ENCODE results near the gene ASB2.

ASB2 gene

GRCh38 chr14:93906341-93907329, 69.7 kb downstream of the ASB2 start:
- DNase-seq (ENCODE audit: low read depth in 4 of 4, low spot score in 1 of 4): peak in 3 of 4 experiments; percentile 28 to 51 (median 36)

- DNase-seq (ENCODE audit: low read depth in 4 of 4, low spot score in 1 of 4): no peak
These were observed 70.7 kb downstream of the ASB2 start for GRCh38 chr14:93905623-93906022.

- no peak for DNase-seq (ENCODE audit: low read depth in 4 of 4, low spot score in 1 of 4)
These were observed 72.8 kb downstream of the ASB2 start for GRCh38 chr14:93903342-93904184.

GRCh38 chr14:93902619-93903307, 73.6 kb downstream of the ASB2 start:
- DNase-seq (ENCODE audit: low read depth in 4 of 4, low spot score in 1 of 4): no peak

GRCh38 chr14:93901813-93902212, 74.6 kb downstream of the ASB2 start:
- DNase-seq (ENCODE audit: low read depth in 4 of 4, low spot score in 1 of 4): no peak

- DNase-seq (ENCODE audit: low read depth in 4 of 4, low spot score in 1 of 4): no peak
These were observed 77.6 kb downstream of the ASB2 start for GRCh38 chr14:93898731-93899130.

- DNase-seq (ENCODE audit: low read depth in 4 of 4, low spot score in 1 of 4): no peak
These were observed 78.2 kb downstream of the ASB2 start for GRCh38 chr14:93898081-93898611.

GRCh38 chr14:93897476-93897845, 78.9 kb downstream of the ASB2 start:
- DNase-seq (ENCODE audit: low read depth in 4 of 4, low spot score in 1 of 4): no peak

- no peak for DNase-seq (ENCODE audit: low read depth in 4 of 4, low spot score in 1 of 4)
These were observed 81.3 kb downstream of the ASB2 start for GRCh38 chr14:93895023-93895604.

GRCh38 chr14:93893661-93894261, 82.6 kb downstream of the ASB2 start:
- no peak for DNase-seq (ENCODE audit: low read depth in 4 of 4, low spot score in 1 of 4)

- DNase-seq (ENCODE audit: low read depth in 4 of 4, low spot score in 1 of 4): peak; percentile 56 to 73 (median 58)
These were observed 83.3 kb downstream of the ASB2 start for GRCh38 chr14:93892923-93893558.

- DNase-seq (ENCODE audit: low read depth in 4 of 4, low spot score in 1 of 4): no peak
These were observed 83.9 kb downstream of the ASB2 start for GRCh38 chr14:93892505-93892839.

GRCh38 chr14:93891756-93892504, 84.4 kb downstream of the ASB2 start:
- no peak for DNase-seq (ENCODE audit: low read depth in 4 of 4, low spot score in 1 of 4)

GRCh38 chr14:93889739-93890483, 86.5 kb downstream of the ASB2 start:
- DNase-seq (ENCODE audit: low read depth in 4 of 4, low spot score in 1 of 4): no peak

- no peak for DNase-seq (ENCODE audit: low read depth in 4 of 4, low spot score in 1 of 4)
These were observed 87.4 kb downstream of the ASB2 start for GRCh38 chr14:93888995-93889394.

GRCh38 chr14:93884950-93885349, 91.4 kb downstream of the ASB2 start:
- no peak for DNase-seq (ENCODE audit: low read depth in 4 of 4, low spot score in 1 of 4)

Measured in stimulated activated CD4-positive, alpha-beta T cell treated with anti-CD3 and anti-CD28 coated beads, Interleukin-1b, Interleukin-23, amount 100 ng/mL, for 24 hours (primary cell).